ENCODE data around the gene DTNBP1. TPM values are rescaled to one million over a fixed set of nuclear protein-coding genes. Genes with fewer than 3 reads are reported as not detected.

Gene DTNBP1
- total and polyA plus RNA-seq, 9 donors = 8.4 to 23.6 (median 18.2) TPM

DNA sequence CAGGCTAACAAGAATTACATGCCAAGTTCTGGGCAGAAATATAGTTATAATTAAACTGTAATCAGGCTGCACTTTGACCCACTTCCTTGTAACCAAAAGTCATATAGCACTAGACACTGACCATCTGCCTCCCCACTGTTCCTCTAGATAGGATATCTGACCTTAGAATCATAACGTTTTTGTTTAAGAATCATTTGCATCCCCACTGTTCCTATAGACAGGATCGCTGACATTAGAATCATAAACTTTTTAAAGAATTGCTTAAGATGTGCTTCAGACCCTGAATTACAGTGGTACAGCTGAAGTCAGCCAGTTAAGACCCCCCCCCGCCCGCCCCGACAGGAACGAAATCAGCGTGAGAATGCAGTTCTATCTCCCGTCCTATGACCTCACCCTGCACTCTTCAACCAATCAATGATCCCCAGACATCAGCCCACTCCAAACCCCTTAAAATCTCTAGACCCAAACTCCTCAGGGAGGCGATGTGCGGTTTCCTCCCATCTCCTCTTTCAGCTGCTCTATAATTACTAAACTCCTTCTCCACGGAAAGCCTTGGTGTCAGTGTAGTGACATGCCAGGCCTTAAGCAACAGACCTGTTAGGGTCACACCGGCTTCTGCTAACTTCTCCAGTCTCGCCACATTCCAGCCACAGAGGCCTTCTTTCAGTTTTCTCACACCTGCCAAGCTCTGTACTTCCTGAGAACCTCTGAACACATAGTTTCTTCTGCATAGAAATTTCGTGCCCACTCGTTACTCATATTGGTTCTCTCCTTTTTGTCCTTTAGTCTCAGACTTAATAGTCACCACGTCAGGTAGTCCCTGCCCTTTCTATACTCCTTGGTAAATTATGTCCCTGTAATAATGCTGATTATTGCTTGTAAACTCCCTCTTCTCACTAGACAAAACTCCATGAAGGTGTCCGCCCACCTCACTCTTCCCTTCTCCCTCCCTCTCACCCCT is 93.5 kb downstream of the DTNBP1 start:
- Histone ChIP-seq H3K9me3 (replicated peaks; ENCODE audit: control insufficient read depth, low read depth, low read length) (peaks cover 2% of the 10 kb centered on the region), H3K36me3 (ENCODE audit: control insufficient read depth, insufficient read depth, low read length) (no peaks in the 10 kb centered on the region), H3K27ac (ENCODE audit: low read length) (no peak overlapping the region), H3K4me3 (ENCODE audit: low read length) (no peak overlapping the region), H3K27me3 (ENCODE audit: control insufficient read depth, insufficient read depth, low read length) (no peaks in the 10 kb centered on the region), H3K4me1 (ENCODE audit: control insufficient read depth, insufficient read depth, low read length) (peaks cover 2% of the 10 kb centered on the region)
- 55% methylated on average over 12 of the region's 17 CpGs for WGBS (ENCODE audit: insufficient coverage)
- DNase-seq = no peak

DNA sequence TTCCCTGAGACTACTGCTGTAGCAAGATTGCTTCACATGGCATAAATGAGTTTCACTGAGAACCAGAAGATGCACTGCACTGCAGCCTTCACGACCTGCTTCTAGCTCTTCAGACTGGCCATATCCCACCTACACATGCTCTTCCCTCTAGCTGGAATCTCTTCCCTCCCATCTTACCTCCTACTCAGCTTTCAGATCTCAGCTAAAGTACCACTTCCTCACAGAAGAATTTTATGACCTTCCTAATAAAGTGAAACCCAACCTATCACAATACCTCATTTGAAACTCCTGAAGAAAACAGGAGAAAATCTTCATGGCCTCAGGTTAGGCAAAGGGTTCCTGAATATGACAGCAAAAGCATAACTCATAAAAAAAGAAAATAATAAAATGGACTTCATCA is 99.9 kb downstream of the DTNBP1 start:
- no peaks in the 10 kb centered on the region for H3K36me3 ChIP-seq (ENCODE audit: control insufficient read depth, insufficient read depth, low read length)
- DNase-seq = no peak
- H3K27ac ChIP-seq (ENCODE audit: low read length) = no peak overlapping the region
- WGBS (ENCODE audit: insufficient coverage) = 50% methylated on average over 1 of the region's 1 CpG
- H3K27me3 ChIP-seq (ENCODE audit: control insufficient read depth, insufficient read depth, low read length) = no peaks in the 10 kb centered on the region
- H3K4me1 ChIP-seq (ENCODE audit: control insufficient read depth, insufficient read depth, low read length) = no peaks in the 10 kb centered on the region
- H3K4me3 ChIP-seq (ENCODE audit: low read length) = no peak overlapping the region
- H3K9me3 ChIP-seq (replicated peaks; ENCODE audit: control insufficient read depth, low read depth, low read length) = no peaks in the 10 kb centered on the region

DNA sequence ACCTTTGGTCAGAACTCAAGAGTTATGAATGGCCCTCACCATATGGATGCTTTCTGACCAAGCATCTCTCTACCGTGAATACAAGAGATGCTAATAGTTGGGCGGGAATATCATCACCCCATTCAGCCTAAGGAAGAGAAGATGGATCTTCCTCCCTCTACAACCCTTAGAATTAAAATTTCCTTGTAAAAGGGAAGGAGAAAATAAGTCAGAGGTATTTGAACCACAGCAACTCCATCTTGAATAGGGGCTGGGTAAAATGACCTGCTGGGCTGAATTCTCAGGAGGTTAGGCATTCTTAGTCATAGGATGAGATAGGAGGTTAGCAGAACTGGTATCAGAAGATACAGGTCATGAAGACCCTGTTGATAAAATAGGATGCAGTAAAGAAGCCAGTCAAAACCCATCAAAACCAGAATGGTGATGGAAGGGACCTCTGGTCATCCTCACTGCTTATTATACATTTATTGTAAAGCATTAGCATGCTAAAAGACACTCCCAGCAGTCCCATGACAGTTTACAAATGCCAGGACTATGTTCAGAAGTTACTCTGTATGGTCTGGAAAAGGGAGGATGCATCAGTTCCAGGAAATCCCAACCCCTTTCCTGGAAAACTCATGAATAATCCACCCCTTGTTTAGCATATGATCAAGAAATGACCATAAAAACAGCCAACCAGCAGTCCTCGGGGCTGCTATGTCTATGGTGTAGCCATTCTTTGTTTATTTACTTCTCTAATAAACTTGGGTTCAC is 101.2 kb downstream of the DTNBP1 start:
- H3K4me1 ChIP-seq (ENCODE audit: control insufficient read depth, insufficient read depth, low read length) = no peaks in the 10 kb centered on the region
- no peaks in the 10 kb centered on the region for H3K9me3 ChIP-seq (replicated peaks; ENCODE audit: control insufficient read depth, low read depth, low read length)
- H3K27ac ChIP-seq (ENCODE audit: low read length) = no peak overlapping the region
- DNase-seq = peak; percentile 81
- H3K4me3 ChIP-seq (ENCODE audit: low read length) = no peak overlapping the region
- WGBS (ENCODE audit: insufficient coverage) = no CpG with 5 or more reads among the region's 3 CpGs
- H3K27me3 ChIP-seq (ENCODE audit: control insufficient read depth, insufficient read depth, low read length) = no peaks in the 10 kb centered on the region
- H3K36me3 ChIP-seq (ENCODE audit: control insufficient read depth, insufficient read depth, low read length) = no peaks in the 10 kb centered on the region

DNA sequence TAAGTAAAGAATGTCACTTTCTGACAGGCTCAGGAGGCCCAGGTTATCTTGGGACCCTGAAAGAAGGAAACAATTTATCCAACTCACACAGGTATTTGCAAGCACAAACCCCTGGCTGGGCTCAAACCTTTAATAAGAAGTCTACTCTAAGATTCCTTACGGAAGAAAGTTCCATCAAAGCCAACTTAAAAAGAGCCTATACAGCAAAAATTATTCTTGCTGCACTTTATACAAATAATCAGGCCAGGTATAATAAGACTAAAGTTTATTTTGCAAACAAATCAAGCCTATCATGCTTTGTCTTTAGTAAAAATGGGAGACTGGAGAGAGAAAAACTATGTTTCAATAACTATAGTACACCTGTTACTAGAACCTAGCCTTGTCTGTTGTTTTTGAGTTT is 102.1 kb downstream of the DTNBP1 start:
- H3K27ac ChIP-seq (ENCODE audit: low read length) = no peak overlapping the region
- no peaks in the 10 kb centered on the region for H3K9me3 ChIP-seq (replicated peaks; ENCODE audit: control insufficient read depth, low read depth, low read length)
- no peak for DNase-seq
- H3K4me1 ChIP-seq (ENCODE audit: control insufficient read depth, insufficient read depth, low read length) = no peaks in the 10 kb centered on the region
- H3K27me3 ChIP-seq (ENCODE audit: control insufficient read depth, insufficient read depth, low read length) = no peaks in the 10 kb centered on the region
- WGBS (ENCODE audit: insufficient coverage) = no CpG with 5 or more reads among the region's 1 CpG
- no peak overlapping the region for H3K4me3 ChIP-seq (ENCODE audit: low read length)
- H3K36me3 ChIP-seq (ENCODE audit: control insufficient read depth, insufficient read depth, low read length) = no peaks in the 10 kb centered on the region

DNA sequence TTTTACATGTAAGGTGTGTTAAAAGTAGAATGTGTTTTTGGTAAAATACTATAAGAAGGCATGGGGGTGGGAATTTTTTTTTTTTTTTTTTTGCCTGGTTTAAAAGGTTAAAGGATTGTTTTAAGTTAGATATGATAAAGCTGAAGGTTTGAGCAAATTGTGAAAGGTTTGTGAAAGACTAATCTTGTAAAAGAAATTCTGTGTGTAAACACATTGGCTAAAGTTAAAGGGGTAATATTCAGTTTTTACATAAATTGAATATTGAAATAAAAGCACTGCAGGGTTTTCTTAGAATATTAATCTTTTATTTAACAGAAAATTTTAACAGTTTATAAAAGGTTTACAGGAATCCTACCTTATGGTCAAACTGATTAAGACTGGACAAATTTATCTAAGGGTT is 105.7 kb downstream of the DTNBP1 start:
- no peaks in the 10 kb centered on the region for H3K36me3 ChIP-seq (ENCODE audit: control insufficient read depth, insufficient read depth, low read length)
- no peaks in the 10 kb centered on the region for H3K9me3 ChIP-seq (replicated peaks; ENCODE audit: control insufficient read depth, low read depth, low read length)
- H3K27ac ChIP-seq (ENCODE audit: low read length) = no peak overlapping the region
- no peak for DNase-seq
- H3K4me3 ChIP-seq (ENCODE audit: low read length) = no peak overlapping the region
- no peaks in the 10 kb centered on the region for H3K27me3 ChIP-seq (ENCODE audit: control insufficient read depth, insufficient read depth, low read length)
- no peaks in the 10 kb centered on the region for H3K4me1 ChIP-seq (ENCODE audit: control insufficient read depth, insufficient read depth, low read length)

DNA sequence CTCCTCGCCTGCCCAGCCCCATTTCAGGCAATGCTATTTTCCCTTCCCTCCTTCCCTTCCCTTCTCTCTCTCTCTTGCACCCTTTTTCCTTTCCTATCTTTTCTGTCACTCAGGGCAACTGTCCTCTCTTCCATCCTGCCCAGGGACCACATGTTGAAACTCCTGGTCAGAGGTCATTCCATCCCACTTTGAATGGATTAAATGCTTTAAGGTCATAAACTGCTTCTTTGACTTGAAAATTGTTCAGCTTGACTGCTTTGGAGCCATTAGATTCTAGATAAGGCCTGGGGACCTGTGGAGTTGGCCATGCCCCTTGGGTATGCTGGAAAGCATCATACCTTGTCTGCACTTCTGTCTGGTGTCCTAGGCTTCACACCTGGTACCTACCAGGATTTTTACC is 106.1 kb downstream of the DTNBP1 start:
- DNase-seq = no peak
- peaks cover 2% of the 10 kb centered on the region for H3K4me1 ChIP-seq (ENCODE audit: control insufficient read depth, insufficient read depth, low read length)
- no peaks in the 10 kb centered on the region for H3K9me3 ChIP-seq (replicated peaks; ENCODE audit: control insufficient read depth, low read depth, low read length)
- 90% methylated on average over 1 of the region's 1 CpG for WGBS (ENCODE audit: insufficient coverage)
- no peak overlapping the region for H3K27ac ChIP-seq (ENCODE audit: low read length)
- no peaks in the 10 kb centered on the region for H3K27me3 ChIP-seq (ENCODE audit: control insufficient read depth, insufficient read depth, low read length)
- H3K36me3 ChIP-seq (ENCODE audit: control insufficient read depth, insufficient read depth, low read length) = no peaks in the 10 kb centered on the region
- no peak overlapping the region for H3K4me3 ChIP-seq (ENCODE audit: low read length)

DNA sequence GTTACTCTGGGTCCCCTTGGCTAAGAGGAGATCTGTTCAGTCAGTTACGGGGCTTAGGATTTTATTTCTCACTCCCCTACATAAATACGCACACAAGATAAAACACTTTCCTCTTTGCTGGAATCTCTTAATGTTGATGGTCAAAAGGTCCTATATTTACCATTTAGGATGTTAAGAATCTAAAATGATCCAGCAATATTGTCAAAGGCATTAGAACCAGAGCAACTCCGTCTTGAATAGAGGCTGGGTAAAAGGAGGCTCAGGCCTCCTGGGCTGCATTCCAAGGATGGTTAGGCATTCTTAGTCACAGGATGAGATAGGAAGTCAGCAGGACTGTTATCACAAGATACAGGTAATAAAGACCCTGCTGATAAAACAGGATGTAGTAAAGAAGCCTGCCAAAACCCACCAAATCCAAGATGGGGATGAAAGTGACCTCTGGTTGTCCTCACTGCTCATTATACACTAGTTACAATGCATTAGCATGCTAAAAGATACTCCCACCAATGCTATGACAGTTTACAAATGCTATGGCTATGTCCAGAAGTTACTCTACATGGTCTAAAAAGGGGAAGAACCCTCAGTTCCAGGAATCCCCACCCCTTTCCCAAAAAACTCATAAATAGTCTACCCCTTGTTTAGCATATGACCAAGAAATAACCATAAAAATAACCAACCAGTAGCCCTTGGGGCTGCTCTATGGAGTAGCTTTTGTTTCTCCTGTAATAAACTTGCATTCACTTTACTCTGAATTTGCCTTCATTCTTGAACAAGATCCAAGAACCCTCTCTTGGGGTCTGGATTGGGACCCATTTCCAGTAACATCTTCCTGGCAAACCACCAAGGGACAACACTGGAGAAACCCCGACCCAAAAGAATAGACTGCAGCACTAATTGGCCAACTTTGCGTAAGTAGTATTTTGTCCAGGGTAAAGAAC is 107.5 kb downstream of the DTNBP1 start:
- H3K4me1 ChIP-seq (ENCODE audit: control insufficient read depth, insufficient read depth, low read length) = peaks cover 12% of the 10 kb centered on the region
- H3K9me3 ChIP-seq (replicated peaks; ENCODE audit: control insufficient read depth, low read depth, low read length) = no peaks in the 10 kb centered on the region
- DNase-seq = no peak
- no peak overlapping the region for H3K4me3 ChIP-seq (ENCODE audit: low read length)
- no peaks in the 10 kb centered on the region for H3K27me3 ChIP-seq (ENCODE audit: control insufficient read depth, insufficient read depth, low read length)
- H3K36me3 ChIP-seq (ENCODE audit: control insufficient read depth, insufficient read depth, low read length) = no peaks in the 10 kb centered on the region
- no CpG with 5 or more reads among the region's 5 CpGs for WGBS (ENCODE audit: insufficient coverage)
- H3K27ac ChIP-seq (ENCODE audit: low read length) = no peak overlapping the region

DNA sequence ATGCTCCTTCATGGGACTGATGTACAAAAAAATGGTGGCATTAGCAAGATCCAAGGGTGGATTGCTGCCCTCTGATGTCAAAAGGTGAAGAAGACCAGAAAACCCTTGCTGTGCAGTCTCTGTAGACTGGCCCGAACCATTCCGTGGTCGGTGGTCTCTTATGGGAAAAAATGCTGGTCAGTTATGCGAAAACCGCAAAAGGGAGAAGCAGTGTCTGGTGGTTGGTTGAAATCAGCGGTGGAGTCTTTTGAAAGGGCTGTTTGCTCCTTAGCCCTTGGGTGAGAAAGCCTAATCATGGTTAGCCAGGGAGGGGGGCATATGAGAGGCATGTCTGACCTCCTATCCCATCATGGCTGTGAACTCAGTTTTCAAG is 108.1 kb downstream of the DTNBP1 start:
- H3K27me3 ChIP-seq (ENCODE audit: control insufficient read depth, insufficient read depth, low read length) = no peaks in the 10 kb centered on the region
- H3K36me3 ChIP-seq (ENCODE audit: control insufficient read depth, insufficient read depth, low read length) = no peaks in the 10 kb centered on the region
- H3K9me3 ChIP-seq (replicated peaks; ENCODE audit: control insufficient read depth, low read depth, low read length) = no peaks in the 10 kb centered on the region
- no peak overlapping the region for H3K4me3 ChIP-seq (ENCODE audit: low read length)
- no peak for DNase-seq
- 98% methylated on average over 5 of the region's 6 CpGs for WGBS (ENCODE audit: insufficient coverage)
- H3K27ac ChIP-seq (ENCODE audit: low read length) = no peak overlapping the region
- peaks cover 12% of the 10 kb centered on the region for H3K4me1 ChIP-seq (ENCODE audit: control insufficient read depth, insufficient read depth, low read length)

DNA sequence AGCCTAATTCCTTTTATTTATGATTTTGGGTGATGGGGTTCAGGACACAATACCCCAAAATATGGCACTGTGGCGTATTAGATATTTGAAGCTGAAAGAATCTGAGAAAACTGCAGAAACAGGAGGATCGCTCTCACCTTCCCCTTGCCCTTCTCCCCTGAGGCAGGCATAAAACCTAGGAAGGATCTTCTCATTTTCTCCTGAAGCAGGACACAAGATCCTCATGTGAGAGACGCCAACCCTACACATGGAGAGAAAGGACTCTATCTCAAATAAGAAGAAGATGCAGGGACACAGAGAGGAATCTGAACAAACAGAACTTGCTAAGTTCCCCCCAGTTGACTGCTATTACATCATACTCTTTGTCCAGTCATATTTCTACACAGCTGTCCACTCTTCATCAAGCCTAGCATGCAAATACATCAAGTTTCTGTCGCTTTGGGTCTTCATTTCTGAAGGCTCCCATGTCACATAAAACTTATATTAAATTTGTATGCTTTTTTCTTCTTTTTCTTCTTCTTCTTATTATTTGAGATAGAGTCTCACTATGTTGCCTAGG is 109.0 kb downstream of the DTNBP1 start:
- no peak overlapping the region for H3K27ac ChIP-seq (ENCODE audit: low read length)
- no CpG with 5 or more reads among the region's 4 CpGs for WGBS (ENCODE audit: insufficient coverage)
- H3K4me3 ChIP-seq (ENCODE audit: low read length) = no peak overlapping the region
- no peaks in the 10 kb centered on the region for H3K27me3 ChIP-seq (ENCODE audit: control insufficient read depth, insufficient read depth, low read length)
- no peaks in the 10 kb centered on the region for H3K9me3 ChIP-seq (replicated peaks; ENCODE audit: control insufficient read depth, low read depth, low read length)
- no peaks in the 10 kb centered on the region for H3K36me3 ChIP-seq (ENCODE audit: control insufficient read depth, insufficient read depth, low read length)
- DNase-seq = no peak
- H3K4me1 ChIP-seq (ENCODE audit: control insufficient read depth, insufficient read depth, low read length) = peaks cover 12% of the 10 kb centered on the region
